ENCODE measurements around the gene TRPT1.

DNA sequence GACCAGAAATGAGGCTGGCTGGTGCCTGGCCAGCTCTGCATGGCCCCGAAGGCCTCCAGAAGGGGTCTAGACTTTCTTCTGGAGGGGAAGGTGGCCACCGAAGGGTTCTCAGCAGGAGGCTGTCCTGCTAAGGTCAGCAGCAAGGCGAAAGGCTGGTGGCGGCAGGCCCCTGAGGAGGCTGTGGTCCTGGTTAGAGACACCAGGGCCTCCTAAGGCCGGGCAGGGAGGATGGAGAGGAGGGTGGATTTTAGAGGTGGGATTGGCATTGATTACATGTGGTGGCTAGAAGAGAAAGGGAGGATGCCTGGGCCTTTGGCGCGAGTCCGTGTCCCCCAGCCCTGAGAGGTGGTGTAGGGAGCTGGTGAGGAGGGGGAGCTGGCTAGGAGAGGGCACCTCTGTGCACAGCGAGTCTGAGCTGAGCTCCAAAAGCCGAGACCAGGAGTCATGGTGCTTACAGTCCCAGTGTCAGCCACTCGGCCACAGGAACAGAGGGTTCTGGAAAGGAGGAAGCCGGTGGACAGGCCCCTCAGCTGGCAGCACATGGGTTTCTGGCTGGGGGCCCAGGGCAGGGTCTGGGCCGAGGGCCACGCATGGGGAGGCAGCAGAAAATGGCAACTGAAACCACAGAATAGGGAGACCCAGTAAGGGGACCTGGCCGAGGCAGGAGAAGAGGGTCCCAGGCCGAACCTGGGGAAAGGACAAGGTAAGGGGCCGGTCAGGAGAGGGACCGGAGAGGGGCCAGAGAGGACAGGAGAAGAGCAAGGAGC is 17.0 kb downstream of the TRPT1 start:
- TF ChIP-seq, protein P1, sequence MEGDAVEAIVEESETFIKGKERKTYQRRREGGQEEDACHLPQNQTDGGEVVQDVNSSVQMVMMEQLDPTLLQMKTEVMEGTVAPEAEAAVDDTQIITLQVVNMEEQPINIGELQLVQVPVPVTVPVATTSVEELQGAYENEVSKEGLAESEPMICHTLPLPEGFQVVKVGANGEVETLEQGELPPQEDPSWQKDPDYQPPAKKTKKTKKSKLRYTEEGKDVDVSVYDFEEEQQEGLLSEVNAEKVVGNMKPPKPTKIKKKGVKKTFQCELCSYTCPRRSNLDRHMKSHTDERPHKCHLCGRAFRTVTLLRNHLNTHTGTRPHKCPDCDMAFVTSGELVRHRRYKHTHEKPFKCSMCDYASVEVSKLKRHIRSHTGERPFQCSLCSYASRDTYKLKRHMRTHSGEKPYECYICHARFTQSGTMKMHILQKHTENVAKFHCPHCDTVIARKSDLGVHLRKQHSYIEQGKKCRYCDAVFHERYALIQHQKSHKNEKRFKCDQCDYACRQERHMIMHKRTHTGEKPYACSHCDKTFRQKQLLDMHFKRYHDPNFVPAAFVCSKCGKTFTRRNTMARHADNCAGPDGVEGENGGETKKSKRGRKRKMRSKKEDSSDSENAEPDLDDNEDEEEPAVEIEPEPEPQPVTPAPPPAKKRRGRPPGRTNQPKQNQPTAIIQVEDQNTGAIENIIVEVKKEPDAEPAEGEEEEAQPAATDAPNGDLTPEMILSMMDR (IDR thresholded peaks at IDR 0.05) = no peak
- TF ChIP-seq POLR2AphosphoS5 (IDR thresholded peaks at IDR 0.05) = no peak
- no peak for TF ChIP-seq EP300 (IDR thresholded peaks at IDR 0.05)
- TF ChIP-seq POLR2A (IDR thresholded peaks at IDR 0.05) = no peak
